ENCODE results near the gene IBSP.

GRCh38 chr4:87799301-87800113 is at the start of gene IBSP:
- TF ChIP-seq CTCF (IDR thresholded peaks at IDR 0.05) (no peak), POLR2A (IDR thresholded peaks at IDR 0.05) (no peak)

All from upper lobe of left lung (tissue), 4 donors.